CD4-positive, alpha-beta T cell treated with Interleukin-15 for 4 hours (primary cell): Measurements from ENCODE around the gene DOCK9.
"Not testable (repeated sequence)": the region's sequence is repeated elsewhere in the genome, so short reads cannot be mapped to it uniquely, and the experiment has no call there.

Experiments
- DNase-seq: peaks from one replicate; pipeline ENCODE4 v3.0.0-alpha.2; 2020; ENCODE audit warnings: low spot score

The DOCK9 gene

GRCh38 chr13:98822225-98822606 is 155.6 kb downstream of the DOCK9 start:
- no peak for DNase-seq

GRCh38 chr13:98821372-98822224 is 156.3 kb downstream of the DOCK9 start:
- no peak for DNase-seq

- no peak for DNase-seq
These were observed 157.0 kb downstream of the DOCK9 start for GRCh38 chr13:98820744-98821371.

- no peak for DNase-seq
These were observed 157.6 kb downstream of the DOCK9 start for GRCh38 chr13:98820300-98820699.

- DNase-seq, result no peak
These were observed 158.4 kb downstream of the DOCK9 start for GRCh38 chr13:98819382-98820010.

- DNase-seq, result no peak
These were observed 161.5 kb downstream of the DOCK9 start for GRCh38 chr13:98816406-98816805.

- DNase-seq, result no peak
These were observed 163.9 kb downstream of the DOCK9 start for GRCh38 chr13:98813993-98814392.

GRCh38 chr13:98812186-98812790 is 165.6 kb downstream of the DOCK9 start:
- DNase-seq, result not testable (repeated sequence)

- DNase-seq, result no peak
These were observed 167.1 kb downstream of the DOCK9 start for GRCh38 chr13:98810746-98811145.

GRCh38 chr13:98809345-98809777 is 168.5 kb downstream of the DOCK9 start:
- no peak for DNase-seq

GRCh38 chr13:98807774-98808173 is 170.1 kb downstream of the DOCK9 start:
- DNase-seq, result no peak

- DNase-seq, result no peak
These were observed 173.5 kb downstream of the DOCK9 start for GRCh38 chr13:98804336-98804855.

GRCh38 chr13:98803921-98804320 is 173.9 kb downstream of the DOCK9 start:
- no peak for DNase-seq

GRCh38 chr13:98803111-98803561 is 174.7 kb downstream of the DOCK9 start:
- no peak for DNase-seq

- no peak for DNase-seq
These were observed 175.3 kb downstream of the DOCK9 start for GRCh38 chr13:98802559-98802958.

GRCh38 chr13:98801626-98802418 is 176.0 kb downstream of the DOCK9 start:
- DNase-seq, result no peak

- DNase-seq, result no peak
These were observed 177.8 kb downstream of the DOCK9 start for GRCh38 chr13:98800078-98800477.

GRCh38 chr13:98798849-98799645 is 178.8 kb downstream of the DOCK9 start:
- no peak for DNase-seq

- no peak for DNase-seq
These were observed 180.4 kb downstream of the DOCK9 start for GRCh38 chr13:98797456-98797855.

- no peak for DNase-seq
These were observed 181.1 kb downstream of the DOCK9 start for GRCh38 chr13:98796798-98797197.

GRCh38 chr13:98796191-98796590 is 181.7 kb downstream of the DOCK9 start:
- DNase-seq, result no peak
